ENCODE measurements around the gene VBP1. TPM values are rescaled to one million over a fixed set of nuclear protein-coding genes. Genes with fewer than 3 reads are reported as not detected.
"Not testable (repeated sequence)": the region's sequence is repeated elsewhere in the genome, so short reads cannot be mapped to it uniquely, and the experiment has no call there.

Gene VBP1
- total RNA-seq, 1 donor from 2014 or later = 56.2 TPM

DNA sequence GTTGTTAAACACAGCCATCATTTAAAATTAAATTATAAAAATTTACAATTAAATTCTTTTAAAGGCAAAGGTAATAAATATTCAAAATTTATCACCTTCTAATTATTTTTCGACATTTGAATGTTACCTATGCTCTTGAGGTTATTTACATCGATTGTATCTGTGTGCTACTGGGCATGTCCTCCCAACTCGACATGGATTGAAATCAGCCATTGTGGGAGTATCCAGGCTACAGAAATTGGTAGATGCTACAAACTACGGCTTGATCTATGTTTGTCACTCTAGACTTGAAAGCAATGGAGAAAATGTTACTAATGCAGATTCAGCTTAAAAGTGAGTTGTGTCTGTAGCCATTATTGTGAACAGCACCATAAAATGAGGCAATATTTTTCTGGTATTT lies 2.5 kb upstream of the VBP1 start:
- no peak for DNase-seq (ENCODE audit: low read depth)
- no peak overlapping the region for H3K4me3 ChIP-seq (ENCODE audit: low read depth, low read length)
- TF ChIP-seq, protein P1, sequence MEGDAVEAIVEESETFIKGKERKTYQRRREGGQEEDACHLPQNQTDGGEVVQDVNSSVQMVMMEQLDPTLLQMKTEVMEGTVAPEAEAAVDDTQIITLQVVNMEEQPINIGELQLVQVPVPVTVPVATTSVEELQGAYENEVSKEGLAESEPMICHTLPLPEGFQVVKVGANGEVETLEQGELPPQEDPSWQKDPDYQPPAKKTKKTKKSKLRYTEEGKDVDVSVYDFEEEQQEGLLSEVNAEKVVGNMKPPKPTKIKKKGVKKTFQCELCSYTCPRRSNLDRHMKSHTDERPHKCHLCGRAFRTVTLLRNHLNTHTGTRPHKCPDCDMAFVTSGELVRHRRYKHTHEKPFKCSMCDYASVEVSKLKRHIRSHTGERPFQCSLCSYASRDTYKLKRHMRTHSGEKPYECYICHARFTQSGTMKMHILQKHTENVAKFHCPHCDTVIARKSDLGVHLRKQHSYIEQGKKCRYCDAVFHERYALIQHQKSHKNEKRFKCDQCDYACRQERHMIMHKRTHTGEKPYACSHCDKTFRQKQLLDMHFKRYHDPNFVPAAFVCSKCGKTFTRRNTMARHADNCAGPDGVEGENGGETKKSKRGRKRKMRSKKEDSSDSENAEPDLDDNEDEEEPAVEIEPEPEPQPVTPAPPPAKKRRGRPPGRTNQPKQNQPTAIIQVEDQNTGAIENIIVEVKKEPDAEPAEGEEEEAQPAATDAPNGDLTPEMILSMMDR (IDR thresholded peaks at IDR 0.05; ENCODE audit: insufficient read depth, low read length, poor library complexity, severe bottlenecking) = no peak

DNA sequence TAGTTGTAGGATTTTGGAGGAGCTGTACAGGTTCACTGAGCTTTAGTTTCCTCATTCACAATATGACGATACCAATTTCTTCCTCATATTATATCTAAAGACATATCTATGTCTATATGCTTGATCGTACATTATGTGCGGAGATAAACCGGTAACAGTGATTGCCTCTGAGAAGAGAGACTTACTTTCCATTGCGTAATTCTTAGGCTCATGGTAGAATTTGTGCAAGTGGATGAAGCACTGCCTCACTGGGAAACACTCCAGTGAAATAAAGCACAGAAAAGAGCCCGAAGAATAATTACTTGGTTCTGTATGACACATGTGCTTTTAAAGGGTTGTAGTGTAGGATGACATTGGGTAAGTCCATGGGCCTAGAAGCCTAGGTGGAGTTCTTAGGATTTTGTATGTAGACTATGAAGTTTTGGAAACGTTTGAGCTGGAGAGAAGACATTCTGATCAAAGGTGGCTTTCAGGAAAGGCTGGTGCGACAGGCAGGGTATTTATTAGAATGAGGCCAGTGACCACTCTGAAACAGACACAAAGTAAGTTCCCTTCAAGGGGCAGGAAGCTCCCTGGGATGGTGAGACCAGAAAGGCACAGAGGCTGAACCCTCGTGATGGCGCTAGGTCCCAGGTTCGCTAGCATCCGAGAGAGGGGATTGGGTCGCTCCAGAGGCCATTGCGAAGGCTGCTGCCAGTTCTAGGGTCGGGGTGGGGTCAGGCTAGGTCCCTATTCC lies 649 bp upstream of the VBP1 start:
- DNase-seq (ENCODE audit: low read depth) = no peak

More for the DNA sequence above, 2.5 kb upstream of the VBP1 start:
- H3K27me3 ChIP-seq (ENCODE audit: control insufficient read depth, insufficient read depth, low read length) = no peaks in the 10 kb centered on the region
- H3K36me3 ChIP-seq (ENCODE audit: control insufficient read depth, insufficient read depth, low read length) = no peaks in the 10 kb centered on the region

DNA sequence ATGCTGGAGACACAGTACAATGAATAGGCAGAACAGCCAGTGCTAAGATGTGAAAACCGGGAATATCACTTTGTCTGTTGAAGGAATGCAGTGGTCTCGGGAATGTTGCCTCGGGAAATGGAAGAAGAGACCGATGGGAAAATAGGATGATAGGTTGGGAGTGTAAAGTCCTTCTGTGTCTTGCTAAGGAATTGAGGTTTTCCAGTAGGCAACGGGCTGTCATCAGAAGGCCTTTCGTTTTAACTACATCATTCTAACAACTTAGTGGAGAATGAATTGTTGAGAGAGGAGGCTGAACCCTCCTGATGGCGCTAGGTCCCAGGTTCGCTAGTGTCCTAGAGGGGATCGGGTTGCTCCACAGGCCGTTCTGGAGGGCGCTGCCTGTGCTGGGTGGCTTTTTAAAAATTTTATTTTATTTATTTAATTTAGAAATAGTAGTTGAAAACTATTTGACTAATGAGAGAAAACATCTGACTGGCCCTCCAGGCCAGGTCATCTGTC lies 730 bp downstream of the VBP1 start:
- Histone ChIP-seq H3K36me3 (ENCODE audit: control insufficient read depth, insufficient read depth, low read length) (no peaks in the 10 kb centered on the region), H3K27me3 (ENCODE audit: control insufficient read depth, insufficient read depth, low read length) (no peaks in the 10 kb centered on the region), H3K4me3 (ENCODE audit: low read depth, low read length) (peak overlapping the region; percentile 89)
- TF ChIP-seq, protein P1 (IDR thresholded peaks at IDR 0.05; ENCODE audit: insufficient read depth, low read length, poor library complexity, severe bottlenecking) = no peak
- no peak for DNase-seq (ENCODE audit: low read depth)

More for the DNA sequence above, 649 bp upstream of the VBP1 start:
- Histone ChIP-seq H3K27me3 (ENCODE audit: control insufficient read depth, insufficient read depth, low read length) (no peaks in the 10 kb centered on the region), H3K36me3 (ENCODE audit: control insufficient read depth, insufficient read depth, low read length) (no peaks in the 10 kb centered on the region), H3K4me3 (ENCODE audit: low read depth, low read length) (peak overlapping the region; percentile 61)
- TF ChIP-seq, protein P1 (IDR thresholded peaks at IDR 0.05; ENCODE audit: insufficient read depth, low read length, poor library complexity, severe bottlenecking) = no peak

DNA sequence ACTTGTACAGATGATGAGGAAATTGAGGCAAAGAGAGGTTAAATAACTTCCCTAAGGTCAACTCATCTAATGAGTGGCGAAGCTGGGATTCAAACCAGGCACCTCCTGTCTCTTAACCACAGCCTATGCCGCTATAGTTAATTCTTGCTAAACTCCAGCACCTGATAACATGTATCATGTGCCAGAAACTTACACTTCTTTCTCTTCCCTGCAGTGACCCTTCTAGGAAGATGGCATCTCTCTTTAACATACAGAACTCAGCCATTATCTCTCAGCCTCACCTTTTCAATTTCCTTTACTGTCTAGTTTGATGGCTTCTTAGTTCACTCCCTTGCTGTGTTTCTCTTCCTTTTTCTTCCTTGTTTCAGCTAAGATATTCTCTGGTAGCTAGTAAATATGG lies 2.5 kb downstream of the VBP1 start:
- no peaks in the 10 kb centered on the region for H3K36me3 ChIP-seq (ENCODE audit: control insufficient read depth, insufficient read depth, low read length)
- H3K27me3 ChIP-seq (ENCODE audit: control insufficient read depth, insufficient read depth, low read length) = no peaks in the 10 kb centered on the region
- DNase-seq (ENCODE audit: low read depth) = no peak
- TF ChIP-seq, protein P1 (IDR thresholded peaks at IDR 0.05; ENCODE audit: insufficient read depth, low read length, poor library complexity, severe bottlenecking) = no peak
- H3K4me3 ChIP-seq (ENCODE audit: low read depth, low read length) = no peak overlapping the region

DNA sequence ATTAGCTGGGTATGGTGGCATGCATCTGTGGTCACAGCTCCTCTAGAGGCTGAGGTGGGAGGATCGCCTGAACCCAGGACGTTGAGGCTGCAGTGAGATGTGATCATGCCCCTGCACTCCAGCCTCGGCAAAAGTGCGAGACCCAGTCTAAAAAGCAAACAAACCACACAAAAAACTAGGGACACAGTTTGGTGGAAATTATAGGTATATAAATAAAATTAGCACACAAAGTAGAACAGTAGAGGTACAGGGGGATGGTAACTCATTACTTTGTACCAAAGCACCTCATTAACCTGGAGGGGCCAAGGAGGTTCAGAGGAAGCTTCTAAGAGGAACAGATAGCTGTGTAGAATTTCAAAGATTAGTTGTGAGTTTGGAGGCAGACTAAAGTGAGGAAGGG lies 5.1 kb downstream of the VBP1 start:
- Histone ChIP-seq H3K27me3 (ENCODE audit: control insufficient read depth, insufficient read depth, low read length) (no peaks in the 10 kb centered on the region), H3K36me3 (ENCODE audit: control insufficient read depth, insufficient read depth, low read length) (no peaks in the 10 kb centered on the region), H3K4me3 (ENCODE audit: low read depth, low read length) (no peak overlapping the region)
- DNase-seq (ENCODE audit: low read depth) = no peak
- TF ChIP-seq, protein P1 (IDR thresholded peaks at IDR 0.05; ENCODE audit: insufficient read depth, low read length, poor library complexity, severe bottlenecking) = no peak

DNA sequence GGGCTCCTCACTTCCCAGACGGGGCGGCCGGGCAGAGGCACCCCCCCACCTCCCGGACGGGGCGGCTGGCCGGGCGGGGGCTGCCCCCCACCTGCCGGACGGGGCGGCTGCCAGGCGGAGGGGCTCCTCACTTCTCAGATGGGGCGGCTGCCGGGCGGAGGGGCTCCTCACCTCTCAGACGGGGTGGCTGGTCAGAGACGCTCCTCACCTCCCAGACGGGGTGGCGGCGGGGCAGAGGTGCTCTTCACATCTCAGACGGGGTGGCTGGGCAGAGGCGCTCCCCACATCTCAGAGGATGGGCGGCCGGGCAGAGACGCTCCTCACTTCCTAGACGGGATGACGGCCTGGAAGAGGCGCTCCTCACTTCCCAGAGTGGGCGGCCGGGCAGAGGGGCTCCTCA lies 7.5 kb downstream of the VBP1 start:
- H3K36me3 ChIP-seq (ENCODE audit: control insufficient read depth, insufficient read depth, low read length); DNase-seq (ENCODE audit: low read depth): not testable (repeated sequence)

More for the DNA sequence above, 7.5 kb downstream of the VBP1 start:
- H3K4me3 ChIP-seq (ENCODE audit: low read depth, low read length); H3K27me3 ChIP-seq (ENCODE audit: control insufficient read depth, insufficient read depth, low read length): not testable (repeated sequence)
